Activated CD8-positive, alpha-beta memory T cell treated with anti-CD3 and anti-CD28 coated beads, Interleukin-2, amount 50 U/mL, for 48 hours (primary cell): ENCODE measurements around the gene TMEM192.
"Not testable (repeated sequence)": the region's sequence is repeated elsewhere in the genome, so short reads cannot be mapped to it uniquely, and the experiment has no call there.

Experiments
- DNase-seq: peaks from one replicate; pipeline ENCODE4 v3.0.0-alpha.2; 2020

Gene TMEM192

GRCh38 chr4:165112368-165113121, at the start of gene TMEM192:
TMEM192 (minus strand) TSS chr4:165112860; CDS start chr4:165112773, 87 bp downstream.
- peak; percentile 95 for DNase-seq

DNA sequence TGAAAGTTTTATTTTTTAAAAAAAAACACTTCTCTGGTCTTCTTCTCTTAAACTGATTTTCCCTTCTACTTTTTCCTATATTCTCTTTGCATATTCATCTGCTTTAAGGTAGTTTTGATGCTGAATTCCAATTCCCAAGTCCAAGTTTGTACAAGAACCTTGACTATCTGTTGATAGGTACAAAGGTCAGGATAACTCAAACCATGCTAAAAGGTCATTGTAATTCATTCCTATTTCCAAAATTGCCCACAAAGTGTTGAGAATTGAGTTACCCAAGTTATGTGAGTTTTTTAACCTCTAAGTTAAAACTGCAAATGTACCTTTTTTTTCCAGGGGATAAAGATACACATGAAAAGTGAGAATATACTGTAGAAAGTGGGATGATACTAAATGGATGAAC, 46.1 kb upstream of the TMEM192 start:
- DNase-seq: no peak

DNA sequence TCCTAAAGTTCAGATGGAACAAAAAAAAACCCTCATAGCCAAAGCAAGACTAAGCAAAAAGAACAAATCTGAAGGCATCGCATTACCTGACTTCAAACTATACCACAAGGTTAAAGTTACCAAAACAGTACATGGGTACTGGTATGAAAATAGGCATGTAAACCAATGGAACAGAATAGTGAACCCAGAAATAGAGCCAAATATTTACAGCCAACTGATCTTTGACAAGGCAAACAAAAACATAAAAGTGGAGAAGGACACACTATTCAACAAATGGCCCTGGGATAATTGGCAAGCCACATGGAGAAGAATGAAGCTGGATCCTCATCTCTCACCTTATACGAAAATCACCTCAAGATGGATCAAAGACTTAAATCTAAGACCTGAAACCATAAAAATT, 44.2 kb upstream of the TMEM192 start:
- DNase-seq: no peak

- DNase-seq: no peak
These were observed 41.8 kb upstream of the TMEM192 start for GRCh38 chr4:165154482-165154881.

- no peak for DNase-seq
These were observed 39.9 kb upstream of the TMEM192 start for GRCh38 chr4:165152527-165152926.

DNA sequence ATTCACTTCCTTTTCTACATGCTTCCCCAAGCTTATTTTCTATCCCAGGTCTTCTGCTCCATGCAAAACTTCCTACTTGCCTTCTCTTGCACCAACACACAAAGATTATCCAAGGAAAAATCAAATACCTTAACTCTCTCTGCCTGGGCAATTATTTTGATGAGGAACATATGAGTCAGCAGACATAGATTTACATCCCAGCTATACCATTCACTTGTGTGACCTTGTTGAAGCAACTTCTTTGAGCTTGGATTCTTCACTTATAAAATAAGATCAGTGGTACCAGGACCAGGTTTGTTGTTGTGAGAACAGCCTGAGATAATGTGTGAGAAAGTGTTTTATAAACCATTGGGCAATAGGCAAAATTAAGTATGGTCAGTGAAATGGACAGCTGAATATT, 39.1 kb upstream of the TMEM192 start:
- no peak for DNase-seq

GRCh38 chr4:165150545-165150944, 37.9 kb upstream of the TMEM192 start:
- DNase-seq: no peak

DNA sequence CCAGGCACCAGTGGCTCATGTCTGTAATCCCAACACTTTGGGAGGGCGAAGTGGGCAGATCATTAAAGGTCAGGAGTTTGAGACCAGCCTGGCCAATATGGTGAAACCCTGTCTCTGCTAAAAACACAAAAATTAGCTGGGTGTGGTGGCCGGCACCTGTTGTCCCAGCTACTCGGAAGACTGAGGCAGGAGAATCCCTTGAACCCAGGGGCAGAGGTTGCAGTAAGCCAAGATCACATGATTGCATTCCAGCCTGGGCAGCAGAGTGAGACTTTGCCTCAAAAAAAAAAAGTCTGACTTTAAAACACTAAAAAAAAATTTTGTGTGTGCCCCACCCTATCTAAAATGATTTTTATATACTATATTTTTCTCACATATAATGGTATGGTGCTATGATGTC, 26.2 kb upstream of the TMEM192 start:
- DNase-seq: no peak

- no peak for DNase-seq
These were observed 24.5 kb upstream of the TMEM192 start for GRCh38 chr4:165137205-165137604.

DNA sequence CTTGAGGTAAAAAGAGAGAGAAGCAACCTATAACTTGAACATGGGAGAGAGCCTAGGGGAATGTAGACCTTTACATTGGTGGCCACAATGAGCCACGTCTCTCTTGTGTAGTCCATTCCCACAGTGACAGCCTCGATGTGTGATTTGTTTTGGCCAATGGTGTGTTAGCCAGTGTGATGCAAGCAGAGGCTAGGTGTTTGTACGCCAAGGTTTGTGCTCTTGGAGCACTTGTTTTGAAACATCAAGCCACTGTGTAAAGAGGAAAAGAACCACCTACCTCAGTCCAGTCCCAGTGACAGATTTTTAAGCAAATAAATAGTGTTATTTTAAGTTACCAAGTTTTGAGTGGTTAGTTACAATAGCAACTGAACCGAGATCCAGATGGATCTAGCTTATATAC, 23.9 kb upstream of the TMEM192 start:
- DNase-seq: no peak

DNA sequence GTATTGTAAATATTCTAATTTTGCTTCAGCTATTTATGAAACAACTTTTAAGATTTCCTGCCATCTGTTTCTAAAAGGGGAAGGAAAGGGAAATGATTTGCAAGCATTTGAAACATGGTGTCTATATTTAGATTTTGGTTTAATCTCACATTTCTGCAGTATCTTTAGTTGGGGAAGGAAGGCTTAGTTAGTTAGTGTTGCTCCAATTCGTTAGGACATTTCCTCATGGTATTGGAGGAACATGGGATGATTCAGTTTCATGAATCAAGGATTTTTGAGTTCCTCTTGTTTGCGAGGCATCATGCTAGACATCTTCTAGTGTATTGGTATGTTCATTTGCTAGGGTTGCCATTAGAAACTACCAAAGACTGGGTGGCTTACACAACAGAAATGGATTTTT, 20.5 kb upstream of the TMEM192 start:
- no peak for DNase-seq

- peak; percentile 94 for DNase-seq
These were observed 18.7 kb upstream of the TMEM192 start for GRCh38 chr4:165131247-165131832.

GRCh38 chr4:165129924-165130323, 17.3 kb upstream of the TMEM192 start:
- no peak for DNase-seq

- DNase-seq: not testable (repeated sequence)
These were observed 13.3 kb upstream of the TMEM192 start for GRCh38 chr4:165125869-165126499.

- no peak for DNase-seq
These were observed 11.8 kb upstream of the TMEM192 start for GRCh38 chr4:165124488-165124887.

- DNase-seq: no peak
These were observed 5.7 kb upstream of the TMEM192 start for GRCh38 chr4:165118256-165118909.

DNA sequence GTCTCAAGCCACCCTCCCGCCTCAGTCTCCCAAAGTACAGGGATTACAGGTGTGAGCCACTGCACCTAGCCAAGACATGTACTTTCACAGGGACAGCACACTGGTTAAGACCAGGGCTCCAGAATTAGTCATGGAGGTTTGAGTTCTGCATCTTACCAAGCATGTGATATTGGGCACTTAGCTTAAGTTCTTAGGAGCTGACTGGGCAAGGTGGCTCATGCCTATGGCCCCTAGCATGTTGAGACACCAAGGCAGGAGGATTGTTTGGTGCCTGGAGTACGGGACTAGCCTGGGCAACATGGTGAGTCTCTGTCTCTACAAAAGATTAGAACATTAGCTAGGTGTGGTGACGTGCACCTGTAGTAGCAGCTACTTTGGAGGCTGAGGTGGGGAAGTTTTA, 2.6 kb upstream of the TMEM192 start:
- DNase-seq: no peak

DNA sequence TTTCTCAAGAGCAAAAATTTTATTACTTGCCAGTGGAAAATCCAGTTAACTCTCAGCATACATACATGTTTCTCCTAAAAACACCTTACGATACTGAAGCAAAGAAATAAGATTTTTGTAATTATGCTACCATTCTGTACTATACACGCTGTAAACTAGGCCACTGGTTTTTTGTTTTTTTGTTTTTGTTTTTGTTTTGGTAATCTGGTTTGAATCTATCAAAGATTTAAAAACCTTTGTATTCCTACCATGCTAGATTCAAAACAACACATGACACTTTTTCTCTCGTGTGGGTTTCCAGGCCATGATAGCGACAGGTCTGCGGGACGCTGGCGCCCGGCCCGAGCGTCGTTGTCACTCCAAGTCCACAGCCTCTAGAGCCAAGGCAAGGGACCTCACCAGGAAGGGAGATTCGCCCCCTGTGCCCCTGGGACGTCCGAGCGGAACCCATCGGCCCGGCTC, 723 bp downstream of the TMEM192 start:
- DNase-seq: no peak

GRCh38 chr4:165106518-165106917, 6.1 kb downstream of the TMEM192 start:
- no peak for DNase-seq

- no peak for DNase-seq
These were observed 11.0 kb downstream of the TMEM192 start for GRCh38 chr4:165101641-165102040.

GRCh38 chr4:165096776-165097175, 15.9 kb downstream of the TMEM192 start:
- DNase-seq: no peak

GRCh38 chr4:165095291-165095690, 17.4 kb downstream of the TMEM192 start:
- DNase-seq: no peak

DNA sequence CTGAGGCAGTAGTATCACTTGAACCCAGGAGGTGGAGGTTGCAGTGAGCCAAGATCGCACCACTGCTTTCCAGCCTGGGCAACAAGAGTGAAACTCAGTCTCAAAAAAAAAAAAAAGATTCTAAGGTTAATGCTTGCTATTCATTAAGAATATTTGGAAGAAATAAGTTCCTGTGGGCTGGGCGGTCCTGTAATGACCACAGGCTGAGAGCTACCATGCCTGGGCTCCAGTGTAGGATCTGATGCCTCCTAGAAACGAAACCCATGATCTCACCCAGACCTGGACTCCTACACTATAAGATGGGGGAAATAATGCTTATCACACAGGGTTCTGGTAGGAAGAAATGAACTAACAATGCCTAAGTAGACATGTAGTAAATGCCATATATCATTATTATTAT, 17.8 kb downstream of the TMEM192 start:
- DNase-seq: no peak

DNA sequence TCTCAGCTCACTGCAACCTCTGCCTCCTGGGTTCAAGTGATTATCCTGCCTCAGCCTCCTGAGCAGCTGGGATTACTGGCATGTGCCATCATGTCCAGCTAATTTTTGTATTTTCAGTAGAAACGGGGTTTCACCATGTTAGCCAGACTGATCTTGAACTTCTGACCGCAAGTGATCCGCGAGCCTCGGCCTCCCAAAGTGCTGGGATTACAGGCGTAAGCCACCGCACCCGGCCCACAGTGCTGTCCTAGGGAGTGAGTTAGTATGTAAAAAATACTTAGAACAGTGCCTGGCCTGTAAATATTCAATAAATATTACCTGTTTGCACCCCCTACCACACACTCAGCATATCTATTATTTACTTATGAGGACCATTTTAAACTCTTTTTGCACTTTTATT, 20.5 kb downstream of the TMEM192 start:
- not testable (repeated sequence) for DNase-seq
